HepG2 (cell line): ENCODE measurements around the gene GSX1. TPM values are rescaled to one million over a fixed set of nuclear protein-coding genes. Genes with fewer than 3 reads are reported as not detected.

ENCODE experiments used
- CENPBD1 ChIP-seq: sonication (generic); formaldehyde crosslinking; IDR thresholded peaks from 2 replicates; pipeline ENCODE4 v1.8.0; 2022; ENCODE audit warnings: missing genetic modification reagents, low read depth, mild to moderate bottlenecking, borderline replicate concordance
- CSRNP1 ChIP-seq: sonication (generic); formaldehyde crosslinking; IDR thresholded peaks from 2 replicates; pipeline ENCODE4 v1.8.1; 2023; ENCODE audit warnings: mild to moderate bottlenecking, missing genetic modification reagents
- ETV5 ChIP-seq: IDR thresholded peaks from 2 replicates; pipeline ENCODE4 v1.6.1; 2018; ENCODE audit warnings: missing biosample characterization, missing genetic modification reagents, inconsistent platforms, borderline replicate concordance
- EZH2 ChIP-seq: conservative IDR thresholded peaks from 2 replicates; pipeline ENCODE4 v1.6.1; 2012; ENCODE audit warnings: mild to moderate bottlenecking, low read depth, low read length, moderate library complexity
- FOXO1 ChIP-seq: sonication (generic); formaldehyde crosslinking; IDR thresholded peaks from 2 replicates; pipeline ENCODE4 v1.4.0; 2020; ENCODE audit warnings: missing genetic modification reagents
- KMT2B ChIP-seq: IDR thresholded peaks from 2 replicates; pipeline ENCODE4 v1.6.1; 2016; ENCODE audit warnings: missing genetic modification reagents, missing compliant biosample characterization
- MAX ChIP-seq: IDR thresholded peaks from 2 replicates; pipeline ENCODE4 v1.6.1; 2012; ENCODE audit warnings: inconsistent platforms
- NR3C1 ChIP-seq: sonication (generic); formaldehyde crosslinking; IDR thresholded peaks from 2 replicates; pipeline ENCODE4 v1.4.0; 2020; ENCODE audit warnings: missing genetic modification reagents
- PATZ1 ChIP-seq: sonication (generic); formaldehyde crosslinking; IDR thresholded peaks from 2 replicates; pipeline ENCODE4 v1.4.0; 2020; ENCODE audit warnings: missing genetic modification reagents
- PAXIP1 ChIP-seq: sonication (generic); formaldehyde crosslinking; conservative IDR thresholded peaks from 2 replicates; pipeline ENCODE4 v1.4.0; 2020; ENCODE audit warnings: mild to moderate bottlenecking, missing genetic modification reagents, moderate library complexity
- TBX2 ChIP-seq: sonication (generic); formaldehyde crosslinking; IDR thresholded peaks from 2 replicates; pipeline ENCODE4 v1.5.0; 2020; ENCODE audit warnings: missing genetic modification reagents, mild to moderate bottlenecking, borderline replicate concordance
- TFE3 ChIP-seq: IDR thresholded peaks from 2 replicates; pipeline ENCODE4 v1.6.1; 2016
- ZBTB39 ChIP-seq: sonication (generic); formaldehyde crosslinking; IDR thresholded peaks from 2 replicates; pipeline ENCODE4 v1.5.0; 2020; ENCODE audit warnings: missing genetic modification reagents
- ZFX ChIP-seq: sonication (generic); formaldehyde crosslinking; IDR thresholded peaks from 2 replicates; pipeline ENCODE4 v1.4.0; 2020; ENCODE audit warnings: mild to moderate bottlenecking, low read depth, missing genetic modification reagents, moderate library complexity
- ZNF121 ChIP-seq: sonication (generic); formaldehyde crosslinking; IDR thresholded peaks from 2 replicates; pipeline ENCODE4 v1.5.0; 2020; ENCODE audit warnings: mild to moderate bottlenecking, missing genetic modification reagents
- ZNF747 ChIP-seq: sonication (generic); formaldehyde crosslinking; IDR thresholded peaks from 2 replicates; pipeline ENCODE4 v1.8.1; 2023; ENCODE audit warnings: missing genetic modification reagents, mild to moderate bottlenecking, borderline replicate concordance
- ZNF776 ChIP-seq: sonication (generic); formaldehyde crosslinking; IDR thresholded peaks from 2 replicates; pipeline ENCODE4 v1.4.0; 2020; ENCODE audit warnings: mild to moderate bottlenecking, missing genetic modification reagents
- polyA plus RNA-seq, 8 experiments: library from polyadenylated mRNA; depleted of rRNA in 3 of 8; stranded (reverse) in 7 of 8; unstranded in 1 of 8; fragments of >200 nt; fragmentation: Illumina TruSeq in 4 of 8; extraction: Trizol in 4 of 8; gene quantifications; 2 replicates each; pipeline versions ENCODE4 v1.2.1 to v1.2.3, GENCODE V29; 2011 to 2016; ENCODE audit warnings: low read depth in 4 of 8, missing spikeins in 1 of 8, mixed read lengths in 1 of 8; ENCODE audit not compliant: insufficient read depth in 1 of 8
- total RNA-seq, 5 experiments: library from RNA; depleted of rRNA; stranded (reverse); fragments of >200 nt; fragmentation: Illumina TruSeq; extraction: Trizol; gene quantifications; 2 replicates each; pipeline ENCODE4 v1.2.3, GENCODE V29; 2016; ENCODE audit warnings: low read depth in 1 of 5

Gene GSX1
- total and polyA plus RNA-seq, 2 of the 13 experiments (the other 11 are each of a cell fraction or from before 2014, with no cell fraction given): not detected

GRCh38 chr13:27789495-27790303, 2.6 kb upstream of the GSX1 start (continued):
- TF ChIP-seq CSRNP1 (CRISPR knock-in tag) (no peak), ZNF747 (no peak), ZNF776 (CRISPR knock-in tag) (no peak), TBX2 (no peak), ETV5 (CRISPR knock-in tag) (peak; percentile 23; the same call in 1 of the 2 replicates), PATZ1 (CRISPR knock-in tag) (peak; percentile 75), FOXO1 (CRISPR knock-in tag) (no peak), MAX (no peak), NR3C1 (no peak), CENPBD1 (CRISPR knock-in tag) (no peak), ZFX (peak; percentile 38), TFE3 (CRISPR knock-in tag) (no peak), KMT2B (no peak), EZH2 (0 out of 2 replicates have a peak, but pooled peaks have one; percentile 24), ZBTB39 (CRISPR knock-in tag) (no peak), ZNF121 (no peak), PAXIP1 (CRISPR knock-in tag) (peak; percentile 66)
